H1 (cell line): ENCODE measurements around the gene DEAF1. TPM values are rescaled to one million over a fixed set of nuclear protein-coding genes. Genes with fewer than 3 reads are reported as not detected.

ENCODE experiments used
- CHD7 ChIP-seq: fragments of 300-600 bp; sonication (generic); IDR thresholded peaks from 2 replicates; pipeline ENCODE4 v1.7.1; 2012; ENCODE audit warnings: low read length, moderate library complexity, mild to moderate bottlenecking, inconsistent platforms; ENCODE audit not compliant: insufficient replicate concordance
- SIRT6 ChIP-seq: IDR thresholded peaks from one replicate; pipeline ENCODE4 v1.7.1; 2012; ENCODE audit warnings: low read length, inconsistent platforms
- SRF ChIP-seq: IDR thresholded peaks from 2 replicates; pipeline ENCODE4 v1.6.1; 2011; ENCODE audit warnings: mild to moderate bottlenecking, low read depth, low read length, moderate library complexity
- polyA plus RNA-seq, 7 experiments: library from polyadenylated mRNA; depleted of rRNA in 3 of 7; stranded (reverse) in 5 of 7; unstranded in 2 of 7; fragments of >200 nt in 5 of 7; fragments of 200-250 nt in 2 of 7; gene quantifications; 1 replicate in 5 of 7; 2 replicates in 1 of 7; 4 replicates in 1 of 7; pipeline versions ENCODE4 v1.2.1 to v1.2.3, GENCODE V29; 2011 to 2013; ENCODE audit warnings: missing spikeins in 2 of 7, mixed read lengths in 2 of 7
- total RNA-seq: library from RNA; stranded (reverse); fragmentation: NEBNext Ultra II Directional; extraction: Animal tissue kit (Norgen Biotek cat#: 25700); gene quantifications from 2 replicates; pipeline ENCODE4 v1.2.1, GENCODE V29; 2021

DEAF1 gene
- total and polyA plus RNA-seq, 2 of the 8 experiments (the other 6 are each of a cell fraction or from before 2014, with no cell fraction given): 47.3 to 58.4 TPM

- TF ChIP-seq CHD7: no peak
- TF ChIP-seq SRF: no peak
- no peak for TF ChIP-seq SIRT6
Measured at GRCh38 chr11:742156-742546, 47.1 kb upstream of the DEAF1 start (continued).
